A172 (cell line): ENCODE measurements around the gene NOX3. TPM values are rescaled to one million over a fixed set of nuclear protein-coding genes. Genes with fewer than 3 reads are reported as not detected.
"Not testable (repeated sequence)": the region's sequence is repeated elsewhere in the genome, so short reads cannot be mapped to it uniquely, and the experiment has no call there.

Source experiments
- DNase-seq: peaks from one replicate; pipeline ENCODE4 v3.0.0-alpha.2; 2015; ENCODE audit warnings: low spot score
- total RNA-seq: library from RNA; depleted of rRNA; stranded (reverse); fragments of >200 nt; shearing (Covaris generic); gene quantifications from 2 replicates; pipeline ENCODE4 v1.2.3, GENCODE V29; 2014

Gene NOX3
- total RNA-seq, 1 experiment from 2014 or later, result not detected

- DNase-seq, result not testable (repeated sequence)
These were observed 15.5 kb upstream of the NOX3 start for GRCh38 chr6:155470979-155471616.

GRCh38 chr6:155468543-155468942, 12.9 kb upstream of the NOX3 start:
- not testable (repeated sequence) for DNase-seq

- DNase-seq, result no peak
These were observed 10.9 kb upstream of the NOX3 start for GRCh38 chr6:155466539-155466938.

GRCh38 chr6:155461556-155461955, 5.9 kb upstream of the NOX3 start:
- DNase-seq, result no peak

- DNase-seq, result no peak
These were observed 1.2 kb downstream of the NOX3 start for GRCh38 chr6:155454471-155454870.

- DNase-seq, result no peak
These were observed 1.6 kb downstream of the NOX3 start for GRCh38 chr6:155454008-155454407.

- peak; percentile 20 for DNase-seq
These were observed 3.1 kb downstream of the NOX3 start for GRCh38 chr6:155452576-155452975.

- DNase-seq, result not testable (repeated sequence)
These were observed 4.1 kb downstream of the NOX3 start for GRCh38 chr6:155451530-155451929.

- DNase-seq, result no peak
These were observed 5.4 kb downstream of the NOX3 start for GRCh38 chr6:155450240-155450581.

- DNase-seq, result no peak
These were observed 6.0 kb downstream of the NOX3 start for GRCh38 chr6:155449450-155450239.

GRCh38 chr6:155448668-155449449, 6.8 kb downstream of the NOX3 start:
- DNase-seq, result no peak

GRCh38 chr6:155447949-155448348, 7.7 kb downstream of the NOX3 start:
- no peak for DNase-seq

GRCh38 chr6:155444952-155445903, 10.4 kb downstream of the NOX3 start:
- DNase-seq, result no peak

GRCh38 chr6:155444120-155444917, 11.3 kb downstream of the NOX3 start:
- peak; percentile 56 for DNase-seq

GRCh38 chr6:155443168-155443567, 12.5 kb downstream of the NOX3 start:
- no peak for DNase-seq

GRCh38 chr6:155442562-155442961, 13.1 kb downstream of the NOX3 start:
- DNase-seq, result no peak

- DNase-seq, result no peak
These were observed 14.6 kb downstream of the NOX3 start for GRCh38 chr6:155441112-155441465.

GRCh38 chr6:155440398-155441111, 15.1 kb downstream of the NOX3 start:
- DNase-seq, result no peak

- no peak for DNase-seq
These were observed 16.3 kb downstream of the NOX3 start for GRCh38 chr6:155439376-155439775.
